GM21423 (cell line): ENCODE data around the gene SH3BGR.
"Not testable (repeated sequence)": the region's sequence is repeated elsewhere in the genome, so short reads cannot be mapped to it uniquely, and the experiment has no call there.

Experiments used
- ATAC-seq: cut with Tn5 transposase; IDR thresholded peaks from one replicate; pipeline ENCODE4 v1.9.1; 2021; ENCODE audit warnings: mild to moderate bottlenecking, moderate library complexity; ENCODE audit not compliant: unreplicated experiment

The SH3BGR gene

DNA sequence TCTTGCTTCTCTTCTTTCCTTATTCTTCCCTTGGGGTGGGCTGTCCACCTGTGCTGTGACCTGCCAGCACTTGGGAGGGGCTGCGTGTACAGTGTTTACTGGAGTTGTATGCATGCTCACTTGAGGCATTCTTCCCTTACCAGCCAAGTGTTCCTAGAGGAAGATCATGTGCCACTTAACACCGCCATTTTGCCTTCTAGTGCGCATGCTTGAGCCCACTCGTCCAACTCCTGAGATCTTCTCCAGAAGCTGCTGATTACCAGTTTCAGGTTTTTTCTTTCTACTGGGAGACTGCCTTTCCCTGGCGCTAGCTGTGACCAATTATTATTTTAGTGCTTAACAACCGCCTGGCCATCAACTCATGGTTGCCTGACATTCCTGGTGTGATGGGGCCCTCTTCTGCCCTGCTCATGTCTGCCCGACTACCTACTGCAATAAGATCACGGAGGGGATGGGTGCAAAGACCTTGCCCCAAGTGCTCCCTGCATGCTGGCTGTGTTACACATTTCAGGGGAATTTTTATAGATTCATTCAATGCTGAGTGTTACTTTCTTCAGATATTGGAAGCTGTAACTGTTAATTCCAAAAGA, 86.8 kb downstream of the SH3BGR start:
- no peak for ATAC-seq

DNA sequence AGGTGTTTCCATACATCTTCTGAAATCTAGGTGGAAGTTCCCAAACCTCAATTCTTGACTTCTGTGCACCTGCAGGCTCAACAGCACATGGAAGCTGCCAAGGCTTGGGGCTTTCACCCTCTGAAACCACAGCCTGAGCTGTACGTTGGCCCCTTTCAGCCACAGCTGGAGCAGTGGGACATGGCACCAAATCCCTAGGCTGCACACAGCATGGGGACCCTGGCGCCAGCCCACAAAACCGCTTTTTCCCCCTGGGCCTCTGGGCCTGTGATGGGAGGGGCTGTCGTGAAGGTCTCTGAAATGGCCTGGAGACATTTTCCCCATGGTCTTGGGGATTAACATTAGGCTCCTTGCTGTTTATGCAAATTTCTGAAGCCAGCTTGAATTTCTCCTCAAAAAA, 88.6 kb downstream of the SH3BGR start:
- not testable (repeated sequence) for ATAC-seq

DNA sequence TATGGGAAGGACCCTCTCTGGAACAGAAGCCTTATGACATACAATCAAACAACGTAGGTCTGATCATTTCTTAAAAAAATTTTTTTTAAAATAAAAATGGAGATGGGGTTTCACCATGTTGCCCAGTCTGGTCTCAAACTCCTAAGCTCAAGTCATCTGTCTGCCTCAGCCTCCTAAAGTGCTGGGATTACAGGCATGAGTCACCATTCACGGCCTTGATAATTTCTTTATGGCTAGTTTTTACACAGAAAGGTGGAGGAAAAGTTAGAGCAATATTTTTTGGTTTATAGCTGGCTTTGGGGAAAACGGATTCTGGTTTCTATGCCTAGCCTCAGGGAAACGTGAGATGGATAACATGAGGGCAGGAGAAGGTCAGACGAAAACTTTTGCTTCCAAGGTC, 91.0 kb downstream of the SH3BGR start:
- no peak for ATAC-seq

DNA sequence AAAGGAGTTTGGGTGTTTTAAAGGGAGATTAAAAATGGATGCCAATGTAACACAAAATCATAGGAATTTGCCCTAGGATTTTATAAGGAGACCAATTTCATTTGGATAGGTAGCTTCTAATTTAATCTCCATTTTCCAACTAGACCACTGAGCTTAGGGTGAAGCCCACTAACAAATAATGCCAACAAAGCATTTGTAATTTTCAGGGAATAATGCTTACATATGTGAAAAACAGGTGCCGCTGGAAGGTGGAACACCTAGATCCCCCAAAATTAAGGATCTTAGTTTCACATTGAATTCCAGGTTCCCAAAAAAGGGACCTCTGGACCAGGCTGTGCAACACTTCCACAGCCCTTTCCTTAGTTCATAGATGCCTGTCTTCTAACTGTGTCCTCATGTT, 94.8 kb downstream of the SH3BGR start:
- no peak for ATAC-seq

GRCh38 chr21:39552856-39553255, 101.1 kb downstream of the SH3BGR start:
- no peak for ATAC-seq

- no peak for ATAC-seq
Observed at GRCh38 chr21:39553331-39553730, 101.6 kb downstream of the SH3BGR start.

DNA sequence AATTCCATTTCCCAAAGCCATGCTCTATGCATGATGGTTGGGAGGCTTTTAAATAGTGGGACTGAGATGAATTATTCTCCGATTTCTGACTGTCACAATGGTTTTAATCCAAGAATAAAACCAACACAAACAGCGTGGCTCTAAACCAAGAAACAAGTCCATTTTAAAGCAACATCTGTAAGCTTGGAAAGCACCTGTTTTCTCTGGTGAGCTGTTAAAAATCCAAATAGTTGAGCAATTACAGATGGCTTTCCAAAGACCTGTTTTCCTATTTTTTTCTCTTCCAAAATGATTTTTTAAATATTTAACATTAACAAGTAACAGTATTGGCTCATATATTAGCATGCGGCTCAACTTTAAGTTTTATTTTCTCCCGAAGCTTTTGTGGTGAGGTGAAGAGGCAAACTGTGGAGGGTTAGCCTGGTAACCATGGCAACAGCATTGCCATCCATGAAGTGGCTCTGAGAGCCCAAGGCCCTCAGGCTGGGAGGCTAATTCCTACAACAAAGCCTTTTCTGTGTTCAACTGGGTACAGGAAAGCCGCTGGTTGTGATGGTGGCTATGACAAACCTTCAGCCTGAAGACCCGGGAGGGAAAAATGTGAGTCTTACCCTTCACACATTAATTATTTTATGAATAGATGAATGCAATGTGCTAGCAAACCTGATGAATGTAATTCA, 104.3 kb downstream of the SH3BGR start:
- ATAC-seq = no peak

DNA sequence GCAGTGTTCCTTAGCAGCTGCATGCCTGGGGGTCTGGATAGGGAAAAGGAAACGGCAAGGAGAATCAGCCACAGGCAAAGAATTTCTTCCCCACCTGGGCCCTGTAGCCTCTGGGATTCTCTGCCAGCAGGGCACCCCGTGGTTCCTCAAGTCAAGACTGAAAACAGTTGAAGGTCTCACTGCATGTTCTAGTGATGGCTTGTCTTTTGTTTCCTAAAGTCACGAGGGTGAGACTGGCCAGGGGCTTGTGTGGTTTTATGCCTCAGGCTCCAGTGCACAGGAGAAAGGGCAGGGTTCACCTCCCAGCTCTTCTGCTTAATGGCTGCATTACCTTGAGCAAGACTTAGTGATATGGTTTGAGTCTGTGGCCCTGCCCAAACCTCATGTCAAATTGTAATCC, 107.7 kb downstream of the SH3BGR start:
- no peak for ATAC-seq

DNA sequence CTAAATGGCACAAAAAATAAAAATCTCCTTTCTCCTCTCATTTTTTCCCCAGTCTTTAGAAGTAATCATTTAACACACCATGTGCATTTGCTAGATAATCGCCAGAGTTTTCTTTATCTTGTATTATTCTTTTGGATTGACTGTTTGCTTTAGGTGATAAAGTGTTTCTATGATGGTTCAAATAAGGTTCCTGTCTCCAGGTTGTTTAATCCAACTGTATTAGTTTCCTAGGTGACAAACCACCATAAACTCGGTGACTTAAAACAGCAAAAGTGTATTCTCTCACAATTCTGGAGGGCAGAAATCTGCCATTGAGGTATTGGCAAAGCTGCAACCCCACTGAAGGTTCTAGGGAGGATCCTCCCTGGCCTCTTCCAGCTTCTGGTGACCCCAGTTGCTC, 109.4 kb downstream of the SH3BGR start:
- no peak for ATAC-seq

DNA sequence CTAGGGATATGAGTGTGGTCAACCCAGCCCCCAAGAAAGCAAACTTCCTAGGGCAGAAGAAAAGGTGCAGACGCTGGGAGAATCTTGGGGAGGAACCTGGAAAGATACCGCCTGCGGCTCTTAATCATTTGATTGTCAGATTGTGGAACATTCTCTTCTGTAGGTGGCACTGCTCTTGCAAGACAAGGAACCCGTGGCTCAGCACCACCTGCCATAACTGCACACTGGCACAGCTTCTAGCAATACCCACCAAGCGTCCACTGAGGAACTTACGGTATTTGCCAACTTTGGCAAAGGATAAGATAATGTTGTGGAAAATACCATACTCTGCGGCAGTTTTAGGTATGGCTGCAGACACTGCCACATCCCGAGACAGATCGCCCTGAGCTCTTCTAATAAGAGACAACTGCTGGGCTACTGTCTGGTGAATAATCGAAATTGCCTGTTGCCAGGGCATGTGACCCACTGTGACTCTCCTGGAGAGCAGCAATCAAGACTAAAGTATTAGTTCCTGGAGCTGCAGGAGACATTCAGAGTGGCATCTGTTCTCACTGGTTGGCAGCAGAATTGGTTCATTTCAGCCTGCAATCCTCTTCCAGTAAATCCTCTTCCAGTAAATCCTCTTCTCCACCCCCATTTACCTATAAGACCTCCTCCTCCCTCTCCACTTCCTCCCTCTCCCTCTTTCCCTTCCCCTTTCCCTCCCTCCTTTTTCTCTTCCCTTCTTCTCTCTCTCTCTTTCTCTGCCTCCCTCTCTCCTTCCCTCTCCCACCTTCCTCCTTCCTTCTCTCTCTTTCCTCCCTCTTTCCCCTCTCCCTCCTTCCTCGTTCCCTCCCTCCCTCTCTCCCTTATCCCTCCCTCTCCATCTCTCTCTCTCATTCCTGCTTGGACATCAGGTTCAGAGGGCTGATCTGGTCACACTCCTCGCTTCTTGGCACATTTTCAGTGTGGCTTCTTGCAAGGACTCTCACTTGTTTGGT, 111.3 kb downstream of the SH3BGR start:
- ATAC-seq = no peak

- ATAC-seq = no peak
Observed at GRCh38 chr21:39564200-39564599, 112.4 kb downstream of the SH3BGR start.
